Measurements from ENCODE around the gene ANKRD50.

The ANKRD50 gene

GRCh38 chr4:124705393-124705792, 7.1 kb downstream of the ANKRD50 start:
- Histone ChIP-seq H3K4me1 (ENCODE audit: low read length) (peaks cover 3% of the 10 kb centered on the region; the same call in 1 of the 2 replicates), H3K9ac (ENCODE audit: low read length) (no peak overlapping the region), H3K4me3 (ENCODE audit: low read length) (no peak overlapping the region), H3K79me2 (ENCODE audit: low read length) (peaks cover 10% of the 10 kb centered on the region), H3K9me2 (replicated peaks; ENCODE audit: insufficient read depth, low read length) (no peaks in the 10 kb centered on the region), H3K4me2 (ENCODE audit: low read depth, low read length) (no peak overlapping the region), H3K27ac (ENCODE audit: low read length) (no peak overlapping the region), H3K9me3 (replicated peaks; ENCODE audit: insufficient read depth, low read length) (no peaks in the 10 kb centered on the region), H3K27me3 (replicated peaks; ENCODE audit: insufficient read depth, low read length) (no peaks in the 10 kb centered on the region), H3F3A (ENCODE audit: insufficient read depth, low read length) (no peaks in the 10 kb centered on the region), H2AFZ (ENCODE audit: low read length) (no peak overlapping the region), H3K36me3 (replicated peaks; ENCODE audit: insufficient read depth, low read length) (no peaks in the 10 kb centered on the region), H4K20me1 (ENCODE audit: insufficient read depth, low read length) (no peaks in the 10 kb centered on the region)
- DNase-seq, result no peak
- TF ChIP-seq CTCF (IDR thresholded peaks at IDR 0.05; ENCODE audit: low read length) (no peak), EZH2 (optimal IDR thresholded peaks at IDR 0.05; ENCODE audit: low read depth, low read length) (no peak), EZH2phosphoT487 (IDR thresholded peaks at IDR 0.05; ENCODE audit: low read length) (no peak)

- no peaks in the 10 kb centered on the region for H3K79me2 ChIP-seq (ENCODE audit: low read length)
- no peaks in the 10 kb centered on the region for H3K9me2 ChIP-seq (replicated peaks; ENCODE audit: insufficient read depth, low read length)
- TF ChIP-seq EZH2 (optimal IDR thresholded peaks at IDR 0.05; ENCODE audit: low read depth, low read length), result no peak
- no peak for TF ChIP-seq EZH2phosphoT487 (IDR thresholded peaks at IDR 0.05; ENCODE audit: low read length)
- TF ChIP-seq CTCF (IDR thresholded peaks at IDR 0.05; ENCODE audit: low read length), result no peak
- no peak overlapping the region for H3K27ac ChIP-seq (ENCODE audit: low read length)
- no peaks in the 10 kb centered on the region for H3K27me3 ChIP-seq (replicated peaks; ENCODE audit: insufficient read depth, low read length)
- no peak overlapping the region for H2AFZ ChIP-seq (ENCODE audit: low read length)
- no peaks in the 10 kb centered on the region for H3K4me1 ChIP-seq (ENCODE audit: low read length)
- no peaks in the 10 kb centered on the region for H3K36me3 ChIP-seq (replicated peaks; ENCODE audit: insufficient read depth, low read length)
- H3K4me2 ChIP-seq (ENCODE audit: low read depth, low read length), result no peak overlapping the region
- DNase-seq, result no peak
- H3K9ac ChIP-seq (ENCODE audit: low read length), result no peak overlapping the region
- H3K9me3 ChIP-seq (replicated peaks; ENCODE audit: insufficient read depth, low read length), result no peaks in the 10 kb centered on the region
- no peak overlapping the region for H3K4me3 ChIP-seq (ENCODE audit: low read length)
- H3F3A ChIP-seq (ENCODE audit: insufficient read depth, low read length), result no peaks in the 10 kb centered on the region
- H4K20me1 ChIP-seq (ENCODE audit: insufficient read depth, low read length), result no peaks in the 10 kb centered on the region
Observed at GRCh38 chr4:124703154-124703553, 9.4 kb downstream of the ANKRD50 start.

GRCh38 chr4:124697441-124697840, 15.1 kb downstream of the ANKRD50 start:
- H3K9ac ChIP-seq (ENCODE audit: low read length), result no peak overlapping the region
- no peaks in the 10 kb centered on the region for H3K27me3 ChIP-seq (replicated peaks; ENCODE audit: insufficient read depth, low read length)
- TF ChIP-seq EZH2 (optimal IDR thresholded peaks at IDR 0.05; ENCODE audit: low read depth, low read length), result no peak
- no peak for TF ChIP-seq EZH2phosphoT487 (IDR thresholded peaks at IDR 0.05; ENCODE audit: low read length)
- no peak for TF ChIP-seq CTCF (IDR thresholded peaks at IDR 0.05; ENCODE audit: low read length)
- H3K4me1 ChIP-seq (ENCODE audit: low read length), result no peaks in the 10 kb centered on the region
- H3K9me3 ChIP-seq (replicated peaks; ENCODE audit: insufficient read depth, low read length), result no peaks in the 10 kb centered on the region
- H3F3A ChIP-seq (ENCODE audit: insufficient read depth, low read length), result no peaks in the 10 kb centered on the region
- no peak for DNase-seq
- H4K20me1 ChIP-seq (ENCODE audit: insufficient read depth, low read length), result no peaks in the 10 kb centered on the region
- H3K36me3 ChIP-seq (replicated peaks; ENCODE audit: insufficient read depth, low read length), result no peaks in the 10 kb centered on the region
- H2AFZ ChIP-seq (ENCODE audit: low read length), result no peak overlapping the region
- H3K4me2 ChIP-seq (ENCODE audit: low read depth, low read length), result no peak overlapping the region
- H3K4me3 ChIP-seq (ENCODE audit: low read length), result no peak overlapping the region
- no peak overlapping the region for H3K27ac ChIP-seq (ENCODE audit: low read length)
- H3K9me2 ChIP-seq (replicated peaks; ENCODE audit: insufficient read depth, low read length), result no peaks in the 10 kb centered on the region
- H3K79me2 ChIP-seq (ENCODE audit: low read length), result 0 out of 2 replicates have a peak, but pooled peaks cover 3% of the 10 kb centered on the region
